Measurements from ENCODE around the gene EXOC3L4.

The EXOC3L4 gene

DNA sequence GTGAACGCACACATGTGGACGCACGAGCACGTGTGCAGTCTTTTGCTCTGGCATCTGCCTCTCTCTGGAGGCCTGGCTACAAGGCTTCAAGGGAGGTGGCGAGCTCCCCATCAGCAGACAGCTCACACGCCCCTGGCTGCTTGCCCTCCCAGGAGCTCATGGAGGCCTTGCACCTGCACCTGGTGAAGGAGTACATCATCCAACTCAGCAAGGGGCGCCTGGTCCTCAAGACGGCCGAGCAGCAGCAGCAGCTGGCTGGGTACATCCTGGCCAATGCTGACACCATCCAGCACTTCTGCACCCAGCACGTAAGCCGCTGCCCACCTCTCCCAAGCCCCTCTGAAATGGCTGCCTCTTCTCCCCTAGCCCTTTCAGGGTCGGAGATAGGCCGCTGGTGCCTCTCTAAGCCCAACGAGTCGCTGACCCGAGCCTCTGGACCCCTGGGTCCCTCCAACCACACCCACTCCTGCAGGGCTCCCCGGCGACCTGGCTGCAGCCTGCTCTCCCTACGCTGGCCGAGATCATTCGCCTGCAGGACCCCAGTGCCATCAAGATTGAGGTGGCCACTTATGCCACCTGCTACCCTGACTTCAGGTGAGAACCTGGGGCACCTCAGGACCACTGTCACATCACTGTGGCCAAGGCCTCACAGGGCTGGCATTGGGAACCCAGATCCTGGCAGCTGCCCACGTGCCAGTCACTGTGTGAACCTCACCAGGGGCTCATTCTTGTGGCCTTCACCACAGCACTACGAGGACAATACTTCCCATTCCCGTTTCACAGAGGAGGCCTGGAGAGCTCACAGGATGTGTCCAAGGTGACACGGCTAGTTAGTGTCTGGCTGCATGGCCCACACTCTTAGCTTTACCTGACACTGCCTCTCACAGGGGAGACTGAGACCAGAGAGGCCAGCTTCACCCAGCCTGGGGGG, 39.0 kb downstream of the EXOC3L4 start:
- DNase-seq (ENCODE audit: low read depth) = no peak

GRCh38 chr14:103134405-103134804, 39.9 kb downstream of the EXOC3L4 start:
- DNase-seq (ENCODE audit: low read depth) = no peak

DNA sequence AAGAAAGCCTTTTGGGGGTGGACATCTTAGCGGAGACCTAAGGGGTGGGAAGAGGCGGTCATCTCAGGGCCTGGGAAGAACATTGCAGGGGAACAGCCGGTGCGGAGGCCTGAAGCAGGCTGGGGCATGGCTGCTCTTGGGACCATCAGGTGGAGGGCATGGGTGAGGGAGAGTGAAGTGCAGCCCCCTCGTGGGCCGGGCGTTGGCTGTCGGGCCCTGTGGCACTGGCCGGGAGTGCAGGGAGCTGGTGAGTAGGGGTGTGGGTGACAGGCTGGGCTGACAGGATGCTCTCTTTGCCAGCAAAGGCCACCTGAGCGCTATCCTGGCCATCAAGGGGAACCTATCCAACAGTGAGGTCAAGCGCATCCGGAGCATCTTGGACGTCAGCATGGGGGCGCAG, 40.4 kb downstream of the EXOC3L4 start:
- no peak for DNase-seq (ENCODE audit: low read depth)

DNA sequence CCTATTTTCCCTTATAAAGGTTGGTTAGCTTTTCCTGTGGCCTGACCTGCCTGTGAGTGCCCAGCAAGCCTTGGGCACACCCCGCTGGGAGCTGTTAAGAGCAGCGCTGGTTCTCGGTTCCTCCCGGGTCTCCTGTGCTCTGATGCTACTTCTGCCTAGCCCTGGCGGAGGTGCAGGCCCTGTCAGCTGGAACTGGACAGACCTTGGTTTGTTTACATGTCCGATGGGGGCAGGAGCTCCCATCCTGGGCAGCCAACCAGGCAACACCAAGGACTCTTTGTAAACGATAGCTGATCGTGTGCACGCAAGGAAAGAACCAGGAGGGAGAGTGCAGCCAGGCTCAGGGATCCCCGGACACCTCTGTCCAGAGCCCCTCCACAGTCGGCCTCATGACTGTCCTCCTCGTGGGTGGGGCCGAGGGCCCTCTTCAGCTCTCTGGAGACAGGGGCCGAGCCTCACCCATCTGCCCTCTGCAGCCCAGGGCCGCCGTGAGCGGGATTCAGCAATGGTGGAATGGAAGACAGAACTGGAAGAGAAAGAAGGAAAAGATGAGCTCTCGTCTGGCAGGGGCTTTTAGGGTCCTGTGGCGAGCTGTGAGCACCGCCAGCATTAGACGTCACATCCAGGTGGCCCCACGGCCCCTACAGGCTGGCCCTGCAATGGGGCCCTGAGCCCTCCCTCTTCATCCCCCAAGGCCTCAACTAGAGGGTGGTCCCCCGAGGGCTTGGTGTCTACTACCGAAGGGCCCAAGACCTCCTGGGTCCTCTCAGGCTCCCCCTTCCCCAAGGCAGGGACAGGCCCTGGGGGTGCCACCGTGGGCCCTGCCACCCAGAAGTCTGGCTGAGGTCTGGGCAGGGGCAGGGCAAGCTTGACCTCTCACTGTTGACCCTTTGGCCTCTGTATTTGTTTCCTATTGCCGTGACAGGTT, 41.1 kb downstream of the EXOC3L4 start:
- DNase-seq (ENCODE audit: low read depth) = no peak

DNA sequence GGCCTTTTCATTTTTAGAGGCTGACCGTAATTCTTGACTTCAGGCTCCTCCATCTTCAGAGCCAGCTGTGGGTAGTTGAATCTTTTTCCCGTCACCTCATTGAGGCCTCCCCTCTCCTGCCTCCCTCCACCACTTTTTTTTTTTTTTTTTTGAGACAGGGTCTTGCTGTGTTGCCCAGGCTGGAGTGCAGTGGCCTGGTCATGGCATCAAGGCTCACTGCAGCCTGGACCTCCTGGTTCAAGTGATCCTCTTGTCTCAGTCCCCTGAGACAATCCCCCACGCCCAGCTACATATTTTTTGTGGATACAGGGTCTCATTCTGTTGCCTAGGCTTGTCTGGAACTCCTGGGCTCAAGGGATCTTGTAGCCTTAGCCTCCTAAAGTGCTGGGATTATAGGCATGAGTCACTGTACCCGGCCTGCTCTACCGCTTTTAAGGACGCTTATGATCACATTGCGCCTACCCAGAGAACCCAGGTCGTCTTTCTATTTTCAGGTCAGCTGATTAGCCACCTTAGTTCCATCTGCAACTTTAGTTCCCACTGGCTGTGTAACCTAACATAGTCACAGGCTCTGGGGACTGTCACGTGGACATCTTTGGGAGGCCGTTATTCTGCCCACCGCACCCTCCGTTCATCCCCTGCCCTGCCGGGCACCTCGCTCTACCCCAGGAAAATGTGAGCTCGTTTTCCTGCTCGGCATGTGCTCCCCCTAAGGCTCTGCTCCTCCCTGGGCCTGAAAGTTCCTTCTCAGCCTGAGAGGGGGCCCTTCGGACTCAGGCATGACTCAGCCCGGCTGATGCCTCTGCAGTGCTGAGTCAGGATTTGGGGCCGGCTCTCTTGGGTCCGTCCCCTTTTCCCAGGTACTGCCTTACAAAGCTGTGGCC, 42.1 kb downstream of the EXOC3L4 start:
- no peak for DNase-seq (ENCODE audit: low read depth)

GRCh38 chr14:103137689-103138300, 43.3 kb downstream of the EXOC3L4 start:
- DNase-seq (ENCODE audit: low read depth) = no peak

GRCh38 chr14:103138301-103139131, 44.0 kb downstream of the EXOC3L4 start:
- DNase-seq (ENCODE audit: low read depth) = no peak

DNA sequence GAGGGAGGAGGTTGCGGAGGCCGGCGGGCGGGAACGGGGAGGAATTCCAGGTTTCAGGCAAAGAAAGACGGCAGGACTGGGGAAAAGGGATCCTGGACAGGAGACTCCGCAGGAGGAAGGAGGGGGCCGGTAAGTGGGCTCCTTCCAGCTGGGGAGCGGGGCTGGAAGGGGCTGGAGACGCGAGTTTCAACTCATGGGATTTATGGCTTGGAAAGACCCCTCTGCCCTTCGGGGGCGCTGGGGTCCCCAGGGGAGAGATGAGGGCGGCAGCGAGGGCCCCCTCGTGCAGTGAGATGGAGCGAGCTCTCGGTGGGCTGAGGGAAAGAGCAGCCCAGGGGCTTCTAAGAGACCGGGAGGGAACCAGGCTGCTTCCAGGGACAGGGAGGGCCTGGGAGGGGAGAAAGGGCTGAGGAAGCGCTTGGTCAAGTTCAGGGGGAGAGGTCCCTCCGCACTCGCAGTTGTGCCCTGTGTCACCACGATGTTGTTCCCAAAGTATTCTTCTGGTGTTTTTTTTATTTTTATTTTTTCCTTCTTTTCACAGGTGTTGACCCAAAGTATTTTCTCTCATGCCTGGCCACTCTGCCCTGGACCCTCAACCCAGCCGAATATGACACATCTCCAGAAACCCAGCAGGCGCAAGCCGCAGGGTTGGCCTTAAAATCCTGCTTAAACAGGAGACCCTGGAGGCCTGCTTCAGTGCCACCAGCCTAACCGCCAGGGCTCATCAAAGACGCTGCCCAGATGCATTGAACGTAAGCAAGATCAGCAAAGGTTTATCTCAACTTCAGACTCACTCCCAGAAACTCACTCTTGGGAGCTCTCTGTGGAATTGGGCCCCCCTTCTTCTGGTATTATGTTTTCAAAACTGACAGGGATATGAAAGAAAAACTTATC, 44.9 kb downstream of the EXOC3L4 start:
- no peak for DNase-seq (ENCODE audit: low read depth)

DNA sequence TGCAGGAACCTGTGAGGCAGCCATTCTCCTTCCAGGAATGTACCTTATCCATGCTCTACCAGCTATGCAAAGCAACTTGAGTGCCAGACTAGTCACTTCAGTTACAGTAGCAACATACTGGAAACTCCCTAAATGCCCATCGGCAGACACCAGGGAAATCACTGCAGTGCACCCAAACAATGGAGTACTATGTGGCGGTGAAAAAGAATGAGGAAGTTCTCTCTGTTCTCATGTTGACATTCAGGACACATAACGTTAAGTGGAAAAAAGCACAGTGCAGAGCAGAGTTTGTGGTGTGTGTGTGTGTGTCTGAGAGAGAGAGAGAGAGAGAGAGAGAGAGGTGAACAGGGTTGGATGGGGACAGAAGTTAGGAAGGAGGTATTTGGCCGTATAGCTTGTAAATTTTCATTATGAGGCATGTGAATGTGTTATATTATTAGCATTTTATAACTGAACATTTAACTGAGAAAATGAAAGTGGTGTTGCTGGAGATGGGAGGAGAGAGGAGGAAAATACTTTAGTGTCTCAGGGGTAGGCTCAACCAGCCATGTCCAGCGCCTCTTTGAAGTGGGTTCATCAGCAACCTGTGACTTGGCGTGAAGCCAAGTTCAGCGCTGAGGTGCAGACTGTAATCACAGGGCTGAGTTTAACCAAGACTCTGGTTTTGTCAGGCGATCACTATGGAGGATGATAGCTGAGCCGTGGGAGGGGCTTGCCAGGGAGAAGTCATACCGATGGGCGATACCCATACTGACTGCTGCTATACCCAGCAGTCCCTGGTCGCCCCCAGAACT, 46.0 kb downstream of the EXOC3L4 start:
- no peak for DNase-seq (ENCODE audit: low read depth)

DNA sequence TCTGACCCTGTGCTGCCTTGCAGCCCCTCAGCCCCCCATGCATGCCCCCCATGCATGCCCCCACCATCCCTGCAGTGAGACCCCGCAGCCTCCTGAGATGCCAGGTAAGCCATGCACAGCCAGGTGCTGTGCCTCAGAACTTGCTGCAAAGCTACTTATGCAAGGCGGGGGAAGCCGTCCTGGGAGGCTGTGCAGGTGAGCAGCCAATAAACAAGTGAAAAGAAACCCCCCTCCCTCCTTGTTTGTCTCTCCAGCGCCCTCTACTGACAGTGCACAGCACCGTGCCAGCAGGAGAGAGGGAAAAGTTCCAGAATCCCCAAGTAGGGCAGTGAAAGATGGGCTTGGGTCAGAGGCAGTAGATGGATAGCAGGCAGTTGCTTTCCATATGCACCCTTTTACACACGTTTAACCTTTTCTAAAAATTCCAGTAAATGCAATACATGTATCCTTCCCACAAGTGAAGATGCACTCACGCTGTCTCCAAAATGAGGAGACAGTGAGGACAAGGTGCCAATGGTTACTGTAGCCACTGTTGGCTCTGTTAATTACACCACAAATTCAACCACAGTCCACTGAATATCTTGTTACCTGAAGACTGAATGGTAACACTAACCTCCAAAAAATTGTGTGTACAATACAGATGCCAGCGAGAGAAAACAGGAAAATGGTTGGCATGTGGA, 46.7 kb downstream of the EXOC3L4 start:
- DNase-seq (ENCODE audit: low read depth) = no peak

DNA sequence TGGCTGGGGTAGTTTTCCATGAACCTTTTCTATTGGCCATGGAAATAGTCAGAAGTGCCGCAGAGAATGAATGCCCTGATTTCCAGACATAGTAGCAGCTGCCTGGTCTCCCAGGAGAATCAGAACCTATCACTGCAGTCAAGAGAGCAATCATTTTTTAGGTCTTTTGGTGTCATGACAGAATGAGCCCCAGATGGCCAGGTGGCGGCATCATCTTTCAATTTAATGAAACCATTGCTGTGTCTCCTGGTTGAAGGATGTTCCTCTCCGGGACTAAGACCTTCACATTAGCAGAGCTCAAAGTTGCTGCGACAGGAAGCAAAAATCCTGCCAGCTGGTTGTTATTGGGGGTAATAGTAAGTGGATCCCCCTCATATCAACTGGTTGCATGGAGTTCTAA, 47.5 kb downstream of the EXOC3L4 start:
- DNase-seq (ENCODE audit: low read depth) = no peak

GRCh38 chr14:103142721-103143302, 48.3 kb downstream of the EXOC3L4 start:
- DNase-seq (ENCODE audit: low read depth) = no peak

GRCh38 chr14:103143506-103143905, 49.0 kb downstream of the EXOC3L4 start:
- no peak for DNase-seq (ENCODE audit: low read depth)

DNA sequence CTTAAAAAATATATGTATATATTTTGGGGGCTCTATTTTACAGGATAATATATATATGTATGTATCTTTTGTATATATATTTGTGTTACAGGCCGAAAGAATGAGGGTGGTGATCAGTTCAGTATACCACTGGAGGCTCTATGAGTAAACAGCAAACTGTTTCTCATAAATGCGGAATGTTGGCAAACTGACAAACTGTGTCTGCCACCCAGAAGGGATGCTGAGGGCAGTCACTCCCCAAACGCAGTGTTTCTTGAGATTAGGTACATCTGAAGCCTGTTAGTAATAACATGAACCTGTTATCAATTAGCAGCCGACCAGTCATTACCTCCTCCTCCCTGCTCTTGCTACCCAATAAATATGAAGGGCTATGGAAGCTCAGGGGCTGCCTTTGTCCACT, 49.6 kb downstream of the EXOC3L4 start:
- DNase-seq (ENCODE audit: low read depth) = no peak

GRCh38 chr14:103146141-103146709, 51.7 kb downstream of the EXOC3L4 start:
- no peak for DNase-seq (ENCODE audit: low read depth)

GRCh38 chr14:103149351-103150237, 55.1 kb downstream of the EXOC3L4 start:
- DNase-seq (ENCODE audit: low read depth) = no peak
